Raji (cell line): Measurements from ENCODE around the gene ANP32E.

Experiments used
- POLR2A ChIP-seq: IDR thresholded peaks from 2 replicates; pipeline ENCODE4 v1.6.1; 2011; ENCODE audit warnings: low read depth, low read length, control low read depth; ENCODE audit not compliant: insufficient read depth

Gene ANP32E

DNA sequence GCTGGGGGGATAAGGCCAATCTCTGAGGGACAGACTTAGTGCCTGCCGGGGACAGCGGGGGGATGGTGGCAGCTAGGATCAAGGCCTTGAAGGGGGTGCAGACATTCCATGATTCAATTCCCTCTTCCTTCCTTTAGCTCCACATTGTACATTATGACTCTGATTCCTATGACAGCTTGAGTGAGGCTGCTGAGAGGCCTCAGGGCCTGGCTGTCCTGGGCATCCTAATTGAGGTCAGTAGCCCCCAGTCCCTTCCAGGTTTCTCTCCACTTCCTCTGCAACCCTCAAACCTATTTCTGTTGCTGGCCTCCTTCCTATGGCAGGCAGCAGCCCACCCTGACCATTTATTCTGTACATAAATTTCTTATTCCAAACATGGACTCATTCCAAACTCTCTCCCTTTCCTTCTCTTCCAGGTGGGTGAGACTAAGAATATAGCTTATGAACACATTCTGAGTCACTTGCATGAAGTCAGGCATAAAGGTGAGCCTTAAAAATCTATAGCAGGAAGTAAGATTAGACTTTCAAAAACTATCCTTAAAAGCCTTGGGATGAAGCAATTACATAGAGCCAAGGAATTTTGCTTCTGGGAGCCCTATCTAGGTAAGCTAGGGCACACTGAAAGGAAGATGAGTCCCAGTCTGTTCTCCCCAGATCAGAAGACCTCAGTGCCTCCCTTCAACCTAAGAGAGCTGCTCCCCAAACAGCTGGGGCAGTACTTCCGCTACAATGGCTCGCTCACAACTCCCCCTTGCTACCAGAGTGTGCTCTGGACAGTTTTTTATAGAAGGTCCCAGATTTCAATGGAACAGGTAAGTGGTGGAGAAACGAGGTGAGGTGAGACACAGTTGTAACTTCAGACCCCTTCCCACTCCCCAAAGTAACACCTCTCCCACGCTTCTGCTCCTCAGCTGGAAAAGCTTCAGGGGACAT, 26.7 kb upstream of the ANP32E start:
- TF ChIP-seq POLR2A = no peak

DNA sequence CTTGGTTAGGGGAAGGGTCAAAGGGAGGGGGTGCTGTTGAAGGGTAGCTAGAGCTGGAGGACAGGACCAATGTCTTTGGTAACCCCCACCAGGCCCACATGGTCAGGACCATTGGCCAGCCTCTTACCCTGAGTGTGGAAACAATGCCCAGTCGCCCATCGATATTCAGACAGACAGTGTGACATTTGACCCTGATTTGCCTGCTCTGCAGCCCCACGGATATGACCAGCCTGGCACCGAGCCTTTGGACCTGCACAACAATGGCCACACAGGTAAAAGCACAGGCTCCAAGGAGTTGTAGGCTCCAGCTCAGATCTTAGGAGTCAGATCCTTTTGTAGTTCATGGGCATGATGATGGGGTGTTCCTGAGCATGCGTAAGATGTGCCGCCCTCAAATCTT, 25.5 kb upstream of the ANP32E start:
- TF ChIP-seq POLR2A = no peak

DNA sequence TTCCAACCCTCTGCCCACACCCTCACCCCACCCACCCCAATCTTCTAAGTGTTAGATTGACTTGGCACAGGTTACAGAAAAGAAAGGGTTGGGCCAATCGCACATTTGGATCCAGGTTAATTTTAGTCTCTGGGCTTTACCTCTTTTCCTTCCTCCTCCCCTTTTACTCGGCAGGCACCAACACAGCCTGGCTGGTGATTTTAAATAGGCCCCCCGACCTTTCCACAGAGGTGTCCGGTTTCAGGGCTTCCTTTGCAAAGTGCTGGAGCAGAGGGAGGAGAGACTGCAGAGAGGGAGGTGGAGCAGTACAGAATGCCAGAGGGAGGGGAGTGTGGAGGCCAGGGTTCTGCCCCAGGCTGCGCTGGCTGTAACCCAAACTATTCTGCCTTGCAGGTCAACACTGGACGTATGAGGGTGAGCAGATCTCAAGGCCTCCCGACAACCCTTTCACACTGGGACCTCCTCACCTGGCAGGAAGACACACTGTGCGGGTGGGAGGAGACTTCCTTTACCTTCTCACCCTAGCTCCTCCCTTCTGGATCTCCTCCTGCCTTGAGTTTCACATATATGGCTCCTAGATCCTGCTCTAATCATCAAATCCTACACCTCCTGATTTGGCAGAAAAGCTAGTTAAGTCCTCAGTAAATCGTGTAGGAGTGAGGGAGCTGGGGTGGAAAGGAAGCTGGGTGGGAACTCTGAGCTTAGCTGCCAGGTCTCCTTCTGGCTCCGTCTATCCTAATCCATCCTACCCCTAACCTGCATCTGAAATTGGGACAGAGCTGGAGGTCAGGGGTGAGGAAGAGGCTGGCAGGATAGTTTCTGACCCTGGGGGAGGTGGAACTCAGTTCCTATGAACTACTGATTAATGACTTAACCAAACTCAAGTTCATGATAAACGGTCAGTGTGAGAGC, 24.1 kb upstream of the ANP32E start:
- TF ChIP-seq POLR2A = no peak

DNA sequence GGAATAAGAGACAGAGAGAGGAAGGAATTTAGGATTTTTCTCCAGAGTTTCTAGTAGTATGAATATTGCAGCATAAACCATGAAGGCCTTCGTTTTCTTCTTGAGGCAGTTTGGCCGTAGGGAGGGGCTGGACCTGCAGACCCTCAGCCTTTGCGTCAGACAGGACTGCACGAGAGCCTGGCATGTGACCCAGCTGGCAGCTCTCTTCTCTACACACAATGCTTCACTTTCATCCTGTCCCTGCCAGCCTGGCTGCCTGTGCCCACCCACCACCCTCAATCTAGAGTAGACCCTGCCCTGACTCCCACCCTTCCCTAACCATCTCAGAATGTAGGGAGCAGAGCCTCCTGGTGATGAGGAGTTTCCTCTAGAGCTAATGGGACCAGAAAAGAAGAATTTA, 23.3 kb upstream of the ANP32E start:
- TF ChIP-seq POLR2A = no peak

DNA sequence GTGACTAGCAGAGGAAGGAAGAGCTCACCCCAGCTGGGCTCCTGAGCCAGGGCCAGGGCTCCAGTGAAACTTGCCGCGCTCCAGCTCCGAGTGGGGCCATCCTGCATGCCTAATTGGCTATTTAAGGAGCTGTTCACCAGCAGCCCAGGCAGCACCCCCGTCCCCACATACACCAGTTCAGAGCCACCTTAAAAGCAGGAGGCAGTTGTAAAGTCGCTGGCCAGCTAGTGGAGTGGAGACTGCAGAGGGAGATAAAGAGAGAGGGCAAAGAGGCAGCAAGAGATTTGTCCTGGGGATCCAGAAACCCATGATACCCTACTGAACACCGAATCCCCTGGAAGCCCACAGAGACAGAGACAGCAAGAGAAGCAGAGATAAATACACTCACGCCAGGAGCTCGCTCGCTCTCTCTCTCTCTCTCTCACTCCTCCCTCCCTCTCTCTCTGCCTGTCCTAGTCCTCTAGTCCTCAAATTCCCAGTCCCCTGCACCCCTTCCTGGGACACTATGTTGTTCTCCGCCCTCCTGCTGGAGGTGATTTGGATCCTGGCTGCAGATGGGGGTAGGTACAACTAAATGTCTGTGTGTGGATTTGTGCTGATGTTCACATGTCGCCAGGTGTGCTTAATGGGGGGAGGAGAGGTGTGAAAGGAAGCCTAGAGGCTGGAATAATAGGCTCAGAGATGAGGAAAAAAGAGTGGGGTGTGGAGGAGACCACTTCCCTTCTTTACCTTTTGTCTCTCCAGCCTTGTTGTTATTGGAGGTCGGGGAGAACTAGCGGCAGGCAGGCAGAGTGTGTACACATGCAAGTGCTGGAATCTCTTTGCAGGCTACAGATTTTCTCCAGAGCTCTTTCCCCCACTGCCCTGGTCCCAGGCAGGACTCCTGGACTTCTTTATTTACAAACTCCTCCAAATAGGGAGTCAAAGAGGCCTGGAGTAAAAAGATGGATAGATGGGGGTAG, 22.0 kb upstream of the ANP32E start, which contains the start of gene CA14:
Gene CA14, plus strand, starts transcription at position 151 of the 962 bp plus-strand sequence. Its CDS starts 355 bp downstream, at position 506.
- TF ChIP-seq POLR2A = no peak

DNA sequence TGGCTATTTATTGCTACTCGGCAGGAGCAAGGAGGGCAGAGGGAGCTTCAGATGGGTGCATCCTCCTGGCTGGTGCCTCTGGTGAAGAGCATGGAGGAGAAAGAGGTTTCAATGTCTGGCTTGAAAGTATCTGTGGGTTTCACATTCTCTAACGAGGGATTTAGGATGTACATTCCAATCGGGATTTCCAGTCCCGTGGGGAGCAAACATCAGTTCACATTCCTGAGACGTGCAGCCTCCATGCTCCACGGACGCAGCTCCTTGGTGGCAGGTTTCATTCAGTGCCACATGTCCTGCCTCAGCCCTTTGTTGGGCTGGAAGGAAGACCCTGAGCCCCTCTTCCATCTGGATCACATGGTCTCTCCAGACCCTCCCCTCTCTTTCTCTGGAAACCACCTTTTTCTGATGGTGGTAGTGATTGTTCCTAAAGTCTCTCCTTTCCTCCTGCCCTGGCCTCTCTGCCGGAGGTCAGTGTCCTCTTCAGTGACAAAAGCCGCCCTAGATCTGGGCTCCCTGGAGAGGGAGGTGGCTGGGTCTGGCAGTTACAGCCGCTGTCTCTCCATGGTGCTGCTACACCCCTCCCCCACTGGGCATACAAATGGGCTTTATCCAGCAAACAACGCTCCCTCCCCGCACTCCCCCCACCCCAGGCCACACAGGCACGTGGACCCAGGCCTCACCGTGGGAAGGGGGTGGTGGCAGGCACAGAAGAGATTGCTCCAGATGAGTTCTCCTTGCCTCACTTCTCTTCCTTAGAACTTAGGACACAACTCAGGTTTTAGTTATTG, 20.8 kb upstream of the ANP32E start:
- no peak for TF ChIP-seq POLR2A

DNA sequence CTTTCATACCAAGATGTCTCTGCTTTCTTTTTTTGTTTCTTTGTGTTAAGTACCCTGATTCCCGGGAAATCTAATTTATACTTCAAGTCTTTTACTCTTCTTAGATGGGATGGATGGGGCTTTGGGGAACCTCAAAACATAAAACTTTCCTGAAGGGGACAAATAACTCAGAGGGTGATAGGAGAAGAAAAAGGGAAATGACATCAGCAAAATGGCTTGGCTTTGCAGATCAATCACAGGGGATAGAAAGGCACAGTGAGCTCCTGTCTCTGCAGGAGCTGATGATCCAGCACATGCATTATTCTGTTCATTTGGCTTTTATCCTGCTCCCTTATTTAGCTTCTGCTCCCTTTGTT, 20.3 kb upstream of the ANP32E start:
- TF ChIP-seq POLR2A = no peak

DNA sequence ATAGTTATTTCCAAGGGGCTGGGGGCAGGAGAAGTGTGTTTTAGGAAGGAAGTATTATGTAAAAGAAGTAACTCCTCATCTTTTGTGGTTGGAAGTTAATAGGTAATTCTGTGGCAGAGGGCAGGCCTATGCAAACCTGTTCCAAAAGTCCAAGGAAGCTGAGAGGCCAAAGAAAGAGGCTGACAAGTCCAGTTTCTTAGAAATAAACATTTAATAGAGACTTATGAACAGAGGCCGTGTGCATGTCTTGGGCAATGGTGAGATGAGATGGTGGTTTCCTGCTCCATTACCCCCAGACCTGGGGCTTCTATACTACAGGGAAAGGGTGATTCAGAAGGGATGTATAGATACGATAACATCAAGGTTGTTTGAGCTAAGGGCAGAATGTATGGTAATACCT, 14.0 kb upstream of the ANP32E start:
- TF ChIP-seq POLR2A = no peak

DNA sequence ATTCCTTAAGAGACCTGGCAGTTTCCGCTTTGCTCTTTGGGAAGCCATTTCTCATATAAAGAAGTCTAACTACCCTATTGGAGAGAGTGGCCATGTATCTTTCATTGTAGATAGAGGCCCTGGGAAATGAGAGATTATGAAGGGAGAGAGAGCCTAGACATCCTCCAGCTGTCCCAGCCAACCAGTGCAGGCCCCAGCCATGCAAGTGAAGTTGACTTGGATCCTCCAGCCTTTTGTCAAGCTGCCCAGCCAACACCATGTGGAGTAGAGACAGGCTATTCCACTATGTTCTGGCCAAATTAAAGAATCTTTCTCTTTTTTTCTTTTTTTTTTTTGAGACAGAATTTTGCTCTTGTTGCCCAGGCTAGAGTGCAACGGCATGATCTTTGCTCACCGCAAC, 7.1 kb upstream of the ANP32E start:
- TF ChIP-seq POLR2A = no peak

DNA sequence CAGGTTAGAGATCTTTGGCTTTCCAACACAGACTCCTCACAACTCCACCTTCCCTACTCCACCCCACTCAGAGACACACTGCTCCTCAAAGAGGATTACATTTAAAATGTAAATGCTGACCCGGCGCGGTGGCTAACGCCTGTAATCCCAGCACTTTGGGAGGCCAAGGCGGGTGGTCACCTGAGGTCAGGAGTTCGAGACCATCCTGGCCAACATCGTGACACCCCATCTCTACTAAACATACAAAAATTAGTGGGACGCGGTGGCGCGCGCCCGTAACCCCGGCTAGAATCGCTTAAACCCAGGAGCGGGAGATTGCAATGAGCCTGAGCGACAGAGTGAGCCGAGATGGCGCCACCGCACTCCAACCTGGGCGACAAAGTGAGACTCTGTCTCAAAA, 1.8 kb upstream of the ANP32E start:
- TF ChIP-seq POLR2A = no peak

DNA sequence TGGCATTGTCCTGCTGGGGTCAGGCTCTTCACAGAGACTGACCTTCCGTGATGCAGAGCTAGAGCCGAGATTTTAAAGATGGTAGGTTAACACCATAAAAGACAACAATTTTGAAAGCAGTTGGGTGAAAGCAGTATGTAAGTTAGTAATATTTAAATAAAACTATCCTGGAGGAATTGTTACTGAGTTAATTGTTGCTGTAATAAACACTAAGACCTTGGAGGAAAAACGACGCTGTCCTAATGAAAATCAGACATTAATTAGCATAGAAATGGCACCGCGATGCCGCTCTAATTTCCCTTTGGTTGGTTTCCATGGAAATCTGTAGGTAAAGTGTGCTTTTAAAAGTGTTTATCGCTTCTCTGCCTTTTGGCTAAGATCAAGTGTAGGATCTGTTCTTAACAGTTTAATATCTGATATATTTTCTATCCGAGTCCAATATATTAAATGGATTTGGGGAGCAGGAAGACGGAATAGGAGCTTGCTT, 745 bp upstream of the ANP32E start:
- TF ChIP-seq POLR2A = no peak

DNA sequence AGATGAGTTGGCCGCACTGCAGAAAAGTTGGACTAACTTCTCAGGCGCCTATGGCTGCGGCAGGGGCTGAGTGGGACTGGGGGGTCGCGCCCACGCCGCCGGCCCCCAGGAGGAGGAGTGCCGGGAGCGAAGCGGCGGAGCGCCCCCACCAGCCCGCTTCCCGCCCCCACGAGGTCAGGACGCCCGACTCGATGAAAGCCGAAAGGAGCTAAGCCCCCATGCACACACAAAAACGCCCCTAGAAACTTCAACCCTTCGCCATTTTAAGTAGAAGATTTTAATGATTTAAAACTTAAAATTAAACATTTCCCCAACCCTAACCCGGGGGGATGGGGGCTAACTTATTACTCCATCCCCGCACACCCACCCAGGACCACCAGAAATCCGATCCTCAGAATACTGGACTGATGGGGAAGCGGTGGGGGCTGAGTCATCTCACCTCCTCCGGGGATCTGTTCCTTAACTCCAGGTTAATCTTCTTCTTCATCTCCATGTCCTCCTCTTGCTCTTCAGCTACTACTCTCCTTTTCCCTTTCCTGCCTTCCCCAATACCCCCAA, 539 bp downstream of the ANP32E start:
- no peak for TF ChIP-seq POLR2A

DNA sequence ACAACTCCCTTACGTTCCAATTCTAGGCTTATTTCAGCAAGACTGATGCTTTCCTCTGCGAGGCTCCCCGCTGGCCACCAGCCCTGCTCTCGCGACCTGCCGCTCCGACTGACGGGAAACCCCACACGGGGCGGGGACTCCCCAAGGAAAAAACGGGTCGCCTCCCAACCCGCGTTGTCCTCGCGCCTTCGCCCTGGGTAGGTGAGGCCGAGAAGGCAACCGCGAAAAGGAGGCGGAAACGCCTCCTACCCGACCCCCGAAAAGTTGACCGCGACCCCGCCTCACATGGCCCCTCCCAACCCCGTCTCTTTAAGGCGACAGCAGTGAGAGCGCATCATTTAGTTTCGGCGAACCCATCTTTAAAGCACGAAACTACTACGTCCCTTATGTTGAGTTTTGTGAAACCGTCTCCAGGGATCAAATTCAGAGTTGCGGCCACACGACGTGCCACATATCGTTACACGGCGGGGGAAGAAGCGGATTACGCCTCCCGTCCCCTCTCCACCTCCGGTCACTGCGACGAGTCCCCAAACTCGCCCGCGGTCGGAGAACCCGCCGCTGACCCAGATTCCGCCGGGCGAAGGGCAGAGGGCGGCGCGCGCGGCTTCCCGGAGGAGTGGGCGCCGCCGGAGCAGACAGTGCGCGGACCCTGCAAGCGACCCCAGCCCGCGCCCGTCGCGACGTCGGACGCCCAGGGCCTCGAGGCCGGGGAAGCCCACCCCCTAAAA, 1.2 kb downstream of the ANP32E start:
- TF ChIP-seq POLR2A = peak; percentile 87
